EH (cell line): ENCODE measurements around the gene DGUOK.
"Not testable (repeated sequence)": the region's sequence is repeated elsewhere in the genome, so short reads cannot be mapped to it uniquely, and the experiment has no call there.

Experiments used
- DNase-seq: peaks from one replicate; pipeline ENCODE4 v3.0.0-alpha.2; 2015; ENCODE audit warnings: low read depth

Gene DGUOK

GRCh38 chr2:73901143-73901542 lies 25.5 kb upstream of the DGUOK start:
- DNase-seq: no peak

GRCh38 chr2:73902284-73902683 lies 24.4 kb upstream of the DGUOK start:
- DNase-seq: no peak

- DNase-seq: no peak
Observed at GRCh38 chr2:73903313-73903712, 23.4 kb upstream of the DGUOK start.

- not testable (repeated sequence) for DNase-seq
Observed at GRCh38 chr2:73903949-73904613, 22.6 kb upstream of the DGUOK start.

- DNase-seq: no peak
Observed at GRCh38 chr2:73904952-73905351, 21.7 kb upstream of the DGUOK start.

GRCh38 chr2:73906847-73907505 lies 19.7 kb upstream of the DGUOK start:
- no peak for DNase-seq

GRCh38 chr2:73907840-73908452 lies 18.7 kb upstream of the DGUOK start:
- peak; percentile 60 for DNase-seq

- DNase-seq: no peak
Observed at GRCh38 chr2:73908689-73909652, 17.7 kb upstream of the DGUOK start.

GRCh38 chr2:73910873-73911547 lies 15.7 kb upstream of the DGUOK start:
- no peak for DNase-seq

- no peak for DNase-seq
Observed at GRCh38 chr2:73911548-73912208, 15.0 kb upstream of the DGUOK start.

GRCh38 chr2:73913414-73914054 lies 13.1 kb upstream of the DGUOK start:
- DNase-seq: no peak

GRCh38 chr2:73914667-73915066 lies 12.0 kb upstream of the DGUOK start:
- DNase-seq: no peak

GRCh38 chr2:73915437-73915993 lies 11.2 kb upstream of the DGUOK start:
- DNase-seq: no peak

- no peak for DNase-seq
Observed at GRCh38 chr2:73916666-73917065, 10.0 kb upstream of the DGUOK start.

- DNase-seq: no peak
Observed at GRCh38 chr2:73917296-73917695, 9.4 kb upstream of the DGUOK start.

- no peak for DNase-seq
Observed at GRCh38 chr2:73917696-73918207, 8.9 kb upstream of the DGUOK start.

- DNase-seq: no peak
Observed at GRCh38 chr2:73918856-73919255, 7.8 kb upstream of the DGUOK start.

GRCh38 chr2:73919596-73920228 lies 7.0 kb upstream of the DGUOK start:
- no peak for DNase-seq
